Body of pancreas (tissue), 4 donors: Measurements from ENCODE around the gene BAHCC1. TPM values are rescaled to one million over a fixed set of nuclear protein-coding genes. Genes with fewer than 3 reads are reported as not detected.

Experiments
- ATAC-seq: fragments of 150-250 bp; one replicate; pipeline ENCODE4 v1.9.1; 2016
- DNase-seq, 4 donors: peaks; one replicate each; pipeline ENCODE4 v3.0.0-alpha.2; 2019
- H3K27ac ChIP-seq, 4 donors: fragments of 200-600 bp; sonication (generic); 1 replicate in 3 of 4; 2 replicates in 1 of 4; pipeline versions ENCODE4 v1.5.1 to v1.6.1; 2016 to 2019; ENCODE audit warnings: mild to moderate bottlenecking in 1 of 4, mixed read lengths in 1 of 4, moderate library complexity in 1 of 4
- H3K27me3 ChIP-seq, 2 donors: fragments of 200-600 bp; sonication (generic); one replicate each; pipeline ENCODE4 v1.6.0; 2016; ENCODE audit warnings: mild to moderate bottlenecking in 1 of 2
- H3K36me3 ChIP-seq, 2 donors: fragments of 200-600 bp; sonication (generic); replicated peaks in 1 of 2; 2 replicates each; pipeline ENCODE4 v1.5.1; 2016; ENCODE audit warnings: low read depth in 2 of 2; ENCODE audit not compliant: insufficient read depth in 1 of 2
- H3K4me1 ChIP-seq: fragments of 200-600 bp; sonication (generic); one replicate; pipeline ENCODE4 v1.6.0; 2016
- H3K4me3 ChIP-seq, 2 donors: fragments of 200-600 bp; sonication (generic); 1 replicate in 1 of 2; 2 replicates in 1 of 2; pipeline ENCODE4 v1.5.1; 2016 to 2019
- H3K9me3 ChIP-seq, 3 donors: fragments of 200-600 bp; sonication (generic); 1 replicate in 2 of 3; 2 replicates in 1 of 3; pipeline ENCODE4 v1.5.1; 2016
- POLR2A ChIP-seq, 3 donors: fragments of 450-650 bp; IDR thresholded peaks; one replicate each; pipeline ENCODE4 v1.6.1; 2016; ENCODE audit warnings: antibody characterized with exemption in 3 of 3, mild to moderate bottlenecking in 2 of 3
- WGBS, 2 donors: methylation state at CpG; one replicate each; pipeline ENCODE4 v1.1.5; 2017; 5-methylcytosine and 5-hydroxymethylcytosine counted together
- intact Hi-C: fragments of 100-400 bp; cut with DNase I; formaldehyde crosslinking; loops from one replicate; pipeline ENCODE4 v1.15.1; 2023
- microRNA-seq, 2 donors: library from miRNA; unstranded; fragments of <30 nt; microRNA quantifications; one replicate each; pipeline ENCODE4, GENCODE V29; 2016; ENCODE audit warnings: borderline number of aligned reads in 2 of 2, borderline replicate concordance in 2 of 2
- small RNA-seq: library from RNA; depleted of rRNA; stranded (forward); fragments of <200 nt; gene quantifications from one replicate; pipeline ENCODE3, GENCODE V24; 2016
- total RNA-seq, 2 donors: library from RNA; depleted of rRNA; stranded (reverse); fragments of >200 nt; gene quantifications; one replicate each; pipeline ENCODE4 v1.1.0, GENCODE V29; 2016
- TF ChIP-seq, protein P1 (sequence below), 7 experiments: fragments of 450-650 bp in 4 of 7; fragments of 200-600 bp in 3 of 7; sonication (generic) in 3 of 7; IDR thresholded peaks; one replicate each; pipeline ENCODE4 v1.5.1; 2016 to 2019; ENCODE audit warnings: antibody characterized with exemption in 7 of 7

BAHCC1 gene
- total RNA-seq, 2 donors from 2014 or later: 5.7 to 14.8 TPM

DNA sequence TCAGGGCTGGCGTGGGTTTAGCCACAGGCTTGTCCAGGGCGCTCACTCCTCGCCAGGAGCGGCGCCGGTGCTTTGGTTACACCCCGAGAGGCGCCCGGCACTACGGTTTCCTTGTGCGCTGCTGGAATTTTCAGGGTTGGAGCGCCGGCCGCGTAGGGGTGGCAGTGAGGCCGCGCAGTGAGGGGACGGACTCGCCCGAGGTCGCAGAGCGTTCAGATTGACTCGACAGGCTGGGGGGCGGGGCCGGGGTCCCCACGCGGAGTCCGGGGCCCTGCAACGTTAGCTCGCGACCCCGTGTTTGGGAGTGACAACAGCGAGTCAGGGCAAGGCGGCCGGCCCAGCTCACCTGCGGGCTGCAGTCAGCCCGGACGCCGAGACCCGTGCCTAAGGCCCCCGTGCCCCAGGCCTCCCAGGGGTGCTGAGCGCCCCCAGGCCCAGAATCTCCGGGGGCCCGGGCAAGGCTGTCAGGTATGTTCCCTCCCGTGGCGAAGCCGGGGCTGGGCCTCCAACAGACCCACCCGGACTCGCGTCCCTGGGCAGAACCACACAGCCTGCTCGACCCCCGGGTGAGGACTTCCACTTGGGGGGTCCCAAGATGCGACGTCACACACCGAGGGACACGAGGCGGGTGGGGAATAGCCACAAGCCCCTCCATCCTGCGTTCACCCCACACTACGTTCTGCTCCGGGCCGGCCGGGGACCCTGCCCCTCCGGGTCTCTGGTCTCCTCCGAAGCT, 118.7 kb downstream of the BAHCC1 start:
- H3K36me3 ChIP-seq: peaks cover 0 to 9% of the 10 kb centered on the region in 2 donors
- H3K27me3 ChIP-seq: no peaks in the 10 kb centered on the region
- peak; percentile 62 to 82 (median 80) for TF ChIP-seq POLR2A (IDR thresholded peaks at IDR 0.05)
- TF ChIP-seq, protein P1, sequence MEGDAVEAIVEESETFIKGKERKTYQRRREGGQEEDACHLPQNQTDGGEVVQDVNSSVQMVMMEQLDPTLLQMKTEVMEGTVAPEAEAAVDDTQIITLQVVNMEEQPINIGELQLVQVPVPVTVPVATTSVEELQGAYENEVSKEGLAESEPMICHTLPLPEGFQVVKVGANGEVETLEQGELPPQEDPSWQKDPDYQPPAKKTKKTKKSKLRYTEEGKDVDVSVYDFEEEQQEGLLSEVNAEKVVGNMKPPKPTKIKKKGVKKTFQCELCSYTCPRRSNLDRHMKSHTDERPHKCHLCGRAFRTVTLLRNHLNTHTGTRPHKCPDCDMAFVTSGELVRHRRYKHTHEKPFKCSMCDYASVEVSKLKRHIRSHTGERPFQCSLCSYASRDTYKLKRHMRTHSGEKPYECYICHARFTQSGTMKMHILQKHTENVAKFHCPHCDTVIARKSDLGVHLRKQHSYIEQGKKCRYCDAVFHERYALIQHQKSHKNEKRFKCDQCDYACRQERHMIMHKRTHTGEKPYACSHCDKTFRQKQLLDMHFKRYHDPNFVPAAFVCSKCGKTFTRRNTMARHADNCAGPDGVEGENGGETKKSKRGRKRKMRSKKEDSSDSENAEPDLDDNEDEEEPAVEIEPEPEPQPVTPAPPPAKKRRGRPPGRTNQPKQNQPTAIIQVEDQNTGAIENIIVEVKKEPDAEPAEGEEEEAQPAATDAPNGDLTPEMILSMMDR (IDR thresholded peaks at IDR 0.05): peak in 2 of 7 experiments; percentile 6 to 10
- H3K4me3 ChIP-seq: peak overlapping the region in 1 of 2 donors; percentile 63
- peaks cover 58% of the 10 kb centered on the region for H3K4me1 ChIP-seq
- intact Hi-C loops: no loop called here
- 4% methylated on average over 53 of the region's 64 CpGs; no CpG with 5 or more reads in 1 of the 2 donors for WGBS, 2 donors
- DNase-seq (peak; percentile 75 to 80 (median 76)), ATAC-seq (peak; percentile 38)
- peak overlapping the region; percentile 99 to 100 (median 99) for H3K27ac ChIP-seq
- no peaks in the 10 kb centered on the region for H3K9me3 ChIP-seq

DNA sequence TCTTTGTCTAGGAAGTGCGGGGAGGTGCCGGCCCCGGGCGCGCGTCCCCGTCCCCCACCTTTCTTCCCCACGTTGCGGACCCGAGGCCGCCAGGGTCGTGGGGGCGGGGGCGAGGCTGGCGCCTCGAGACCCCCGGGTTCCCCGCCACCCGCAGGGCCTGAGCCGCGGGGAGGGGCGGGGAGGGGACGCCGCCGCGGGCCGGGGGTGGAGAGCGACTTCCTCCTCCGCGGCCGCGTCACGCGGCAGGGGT, 119.2 kb downstream of the BAHCC1 start:
- Histone ChIP-seq H3K36me3 (peaks cover 0 to 9% of the 10 kb centered on the region in 2 donors), H3K27me3 (no peaks in the 10 kb centered on the region), H3K4me3 (peak overlapping the region in 1 of 2 donors; percentile 63), H3K27ac (peak overlapping the region; percentile 99 to 100 (median 99)), H3K9me3 (no peaks in the 10 kb centered on the region), H3K4me1 (peaks cover 58% of the 10 kb centered on the region)
- ATAC-seq (no peak), DNase-seq (no peak)
- intact Hi-C loops: no loop called here
- peak in 1 of 3 donors; percentile 42 for TF ChIP-seq POLR2A (IDR thresholded peaks at IDR 0.05)
- TF ChIP-seq, protein P1 (IDR thresholded peaks at IDR 0.05): no peak
- WGBS, 2 donors: 0% methylated on average over 17 of the region's 34 CpGs; no CpG with 5 or more reads in 1 of the 2 donors

DNA sequence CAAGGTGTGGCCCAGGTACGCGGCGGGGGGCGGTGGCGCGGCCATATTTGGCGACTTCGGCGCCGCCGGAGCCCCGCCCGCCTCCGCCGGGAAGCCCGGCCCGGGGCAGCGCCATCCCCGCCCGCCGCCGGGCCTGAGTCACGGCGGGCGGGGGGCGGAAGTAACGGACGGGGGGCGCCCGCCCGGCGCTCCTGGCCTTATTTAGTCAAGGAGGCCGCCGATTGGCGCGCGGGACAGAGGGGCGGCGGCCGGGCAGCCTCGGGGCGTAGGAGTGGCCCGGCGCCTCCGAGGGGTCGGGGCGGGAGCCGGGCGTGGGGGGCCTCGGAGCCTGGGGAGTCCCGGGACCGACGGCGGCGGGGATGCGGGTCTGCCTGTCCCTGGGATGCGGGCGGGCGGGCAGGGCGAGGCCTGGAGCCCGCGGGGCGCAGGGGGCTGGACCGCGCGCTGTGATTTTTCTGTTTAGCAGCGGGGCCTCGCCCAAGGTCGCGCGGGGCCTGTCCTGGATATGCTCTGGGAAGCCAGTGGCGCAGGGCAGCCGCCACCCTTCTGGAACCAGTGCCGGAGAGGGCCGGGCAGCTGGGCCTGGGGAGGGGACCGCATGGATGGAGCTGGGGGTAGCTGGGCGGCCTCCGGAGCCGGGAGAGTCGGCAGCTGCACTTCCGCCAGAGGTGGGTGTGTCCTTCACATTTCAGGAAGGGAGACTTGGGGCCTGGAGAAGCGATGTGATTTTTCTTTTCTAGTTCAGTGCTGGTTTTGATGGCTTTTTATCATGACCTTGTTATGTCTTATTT, 119.7 kb downstream of the BAHCC1 start:
- peak overlapping the region; percentile 99 to 100 (median 99) for H3K27ac ChIP-seq
- intact Hi-C loops: no loop called here
- peak overlapping the region in 1 of 2 donors; percentile 63 for H3K4me3 ChIP-seq
- H3K27me3 ChIP-seq: no peaks in the 10 kb centered on the region
- TF ChIP-seq POLR2A (IDR thresholded peaks at IDR 0.05): peak; percentile 13 to 63 (median 56)
- TF ChIP-seq, protein P1 (IDR thresholded peaks at IDR 0.05): peak in 1 of 7 experiments; percentile 4
- DNase-seq (peak; percentile 78 to 83 (median 80)), ATAC-seq (peak; percentile 31)
- H3K36me3 ChIP-seq: peaks cover 0 to 9% of the 10 kb centered on the region in 2 donors
- H3K4me1 ChIP-seq: peaks cover 58% of the 10 kb centered on the region
- WGBS, 2 donors: 1% methylated on average over 45 of the region's 82 CpGs; no CpG with 5 or more reads in 1 of the 2 donors
- no peaks in the 10 kb centered on the region for H3K9me3 ChIP-seq

DNA sequence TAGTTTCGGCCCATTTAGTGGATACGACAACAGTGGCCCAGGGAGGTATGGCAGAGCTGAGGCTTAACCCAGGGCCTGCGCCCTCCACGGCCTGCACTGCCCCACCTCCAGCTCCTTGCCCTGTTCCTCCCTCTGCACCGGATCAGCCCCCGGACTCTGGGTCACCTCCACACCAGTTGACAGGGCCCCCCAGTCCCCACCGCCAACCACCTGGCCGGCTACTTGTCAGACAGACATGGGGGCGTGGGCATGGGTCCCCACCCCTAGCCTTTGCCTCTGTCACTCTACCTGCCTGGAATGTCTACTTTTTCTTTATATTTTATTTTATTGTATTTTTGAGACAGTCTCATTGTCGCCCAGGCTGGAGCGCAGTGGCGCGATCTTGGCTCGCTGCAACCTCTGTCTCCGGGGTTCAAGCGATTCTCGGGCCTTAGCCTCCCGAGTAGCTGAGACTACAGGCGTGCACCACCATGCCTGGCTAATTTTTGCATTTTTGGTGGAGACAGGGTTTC, 120.3 kb downstream of the BAHCC1 start:
- Histone ChIP-seq H3K27ac (peak overlapping the region; percentile 99 to 100 (median 99)), H3K36me3 (peaks cover 0 to 6% of the 10 kb centered on the region in 2 donors), H3K9me3 (no peaks in the 10 kb centered on the region), H3K27me3 (no peaks in the 10 kb centered on the region), H3K4me3 (no peak overlapping the region), H3K4me1 (peaks cover 60% of the 10 kb centered on the region)
- peak in 2 of 4 donors; percentile 9 to 37 for DNase-seq
- WGBS, 2 donors: 65 to 73% methylated on average over 19 of the region's 19 CpGs
- ATAC-seq: no peak
- intact Hi-C loops: no loop called here
- TF ChIP-seq, protein P1 (IDR thresholded peaks at IDR 0.05): no peak
- no peak for TF ChIP-seq POLR2A (IDR thresholded peaks at IDR 0.05)

Small RNA genes within 50 kb of the gene (microRNA-seq; reads per million reads assigned to microRNA genes)
- gene MIR3186 (0 reads per million in 2 donors), gene MIR4740 (0 to 0.45 reads per million in 2 donors)

Small RNA genes within 50 kb of the gene (small RNA-seq; reads per million reads assigned to genes)
- not detected for gene MIR3186
- gene MIR4740: not detected

Other genes starting within 250 kb of the BAHCC1 start
- not detected for gene PVALEF, start 229.9 kb upstream of the BAHCC1 start, total RNA-seq
- 10 to 100 TPM; 29.1 to 42.2 TPM for gene AATK, start 229.2 kb upstream of the BAHCC1 start, total RNA-seq
- gene CEP131, start 172.5 kb upstream of the BAHCC1 start, total RNA-seq: 10 to 100 TPM in 1 of 2 donors, 1 to 10 TPM in 1; 9.9 to 22.7 TPM
- 100 to 1,000 TPM in 1 of 2 donors, 10 to 100 TPM in 1; 31.9 to 102 TPM for gene TEPSIN, start 156.4 kb upstream of the BAHCC1 start, total RNA-seq
- gene NDUFAF8, start 156.1 kb upstream of the BAHCC1 start, total RNA-seq: 10 to 100 TPM; 20.8 to 26.5 TPM
- 100 to 1,000 TPM; 102 to 203 TPM for gene SLC38A10, start 100.2 kb upstream of the BAHCC1 start, total RNA-seq
- gene ACTG1, start 117.3 kb downstream of the BAHCC1 start, total RNA-seq: 1,000 to 10,000 TPM; 1,634 to 1,790 TPM
- gene FSCN2, start 132.9 kb downstream of the BAHCC1 start, total RNA-seq: 10 to 100 TPM in 1 of 2 donors, 1 to 10 TPM in 1; 7.0 to 13.5 TPM
- 10 to 100 TPM; 27.8 to 50.4 TPM for gene FAAP100, start 156.9 kb downstream of the BAHCC1 start, total RNA-seq
- gene NPLOC4, start 241.7 kb downstream of the BAHCC1 start, total RNA-seq: 10 to 100 TPM; 43.8 to 63.0 TPM
- 1 to 10 TPM; 1.0 to 5.3 TPM for gene TSPAN10, start 241.7 kb downstream of the BAHCC1 start, total RNA-seq